ENCODE data around the gene APOBEC3G. TPM values are rescaled to one million over a fixed set of nuclear protein-coding genes. Genes with fewer than 3 reads are reported as not detected.
"Not testable (repeated sequence)": the region's sequence is repeated elsewhere in the genome, so short reads cannot be mapped to it uniquely, and the experiment has no call there.

Gene APOBEC3G
- polyA plus RNA-seq, 1 donor (not counting 4 experiments of a cell fraction or from before 2014, with no cell fraction given): 7.8 TPM

GRCh38 chr22:39051844-39052495 is 25.1 kb upstream of the APOBEC3G start:
- H3K27me3 ChIP-seq (ENCODE audit: control insufficient read depth, extremely low read depth, insufficient read depth, low read length); H2AFZ ChIP-seq (ENCODE audit: control insufficient read depth, low read length); H4K20me1 ChIP-seq (ENCODE audit: control insufficient read depth, extremely low read depth, insufficient read depth, low read length); H3K4me3 ChIP-seq (ENCODE audit: control insufficient read depth in 2 of 3, extremely low read depth in 1 of 3, insufficient read depth in 2 of 3, low read depth in 1 of 3, low read length in 3 of 3); H3K4me1 ChIP-seq (ENCODE audit: control insufficient read depth, extremely low read depth, insufficient read depth, low read length); H3K9ac ChIP-seq (ENCODE audit: control insufficient read depth, extremely low read depth, insufficient read depth, low read length); H3K36me3 ChIP-seq (ENCODE audit: control insufficient read depth in 2 of 2, extremely low read depth in 1 of 2, insufficient read depth in 2 of 2, low read length in 2 of 2); H3K4me2 ChIP-seq (ENCODE audit: control insufficient read depth, extremely low read depth, insufficient read depth, low read depth, low read length); H3K27ac ChIP-seq (ENCODE audit: control insufficient read depth, insufficient read depth, low read length); dilution Hi-C loops (cut with MboI; ENCODE audit: extremely low pct_ligation_motif_present, low sequenced_read_pairs); DNase-seq (ENCODE audit: low read depth, low spot score); H3K9me3 ChIP-seq (ENCODE audit: control insufficient read depth, low read depth, low read length); FAIRE-seq; H3K79me2 ChIP-seq (ENCODE audit: control insufficient read depth, insufficient read depth, low read length); H3K9me1 ChIP-seq (ENCODE audit: control insufficient read depth, extremely low read depth, insufficient read depth, low read length): not testable (repeated sequence)

- no peak overlapping the region for H2AFZ ChIP-seq (ENCODE audit: control insufficient read depth, low read length)
- H3K36me3 ChIP-seq (ENCODE audit: control insufficient read depth in 2 of 2, extremely low read depth in 1 of 2, insufficient read depth in 2 of 2, low read length in 2 of 2): no peaks in the 10 kb centered on the region
- no peaks in the 10 kb centered on the region for H4K20me1 ChIP-seq (ENCODE audit: control insufficient read depth, extremely low read depth, insufficient read depth, low read length)
- TF ChIP-seq CTCF (optimal IDR thresholded peaks at IDR 0.05 in 1 of 3, IDR thresholded peaks at IDR 0.05 in 1 of 3, conservative IDR thresholded peaks at IDR 0.05 in 1 of 3; ENCODE audit: extremely low read depth in 1 of 3, insufficient read depth in 2 of 3, low read length in 3 of 3) (no peak), EZH2 (IDR thresholded peaks at IDR 0.05; ENCODE audit: low read length) (no peak)
- no peak for FAIRE-seq
- H3K27me3 ChIP-seq (ENCODE audit: control insufficient read depth, extremely low read depth, insufficient read depth, low read length): no peaks in the 10 kb centered on the region
- H3K79me2 ChIP-seq (ENCODE audit: control insufficient read depth, insufficient read depth, low read length): no peaks in the 10 kb centered on the region
- dilution Hi-C loops (cut with MboI; ENCODE audit: extremely low pct_ligation_motif_present, low sequenced_read_pairs): no loop called here
- DNase-seq (ENCODE audit: low read depth, low spot score): no peak
- H3K4me2 ChIP-seq (ENCODE audit: control insufficient read depth, extremely low read depth, insufficient read depth, low read depth, low read length): no peak overlapping the region
- no peaks in the 10 kb centered on the region for H3K4me1 ChIP-seq (ENCODE audit: control insufficient read depth, extremely low read depth, insufficient read depth, low read length)
- H3K4me3 ChIP-seq (ENCODE audit: control insufficient read depth in 2 of 3, extremely low read depth in 1 of 3, insufficient read depth in 2 of 3, low read depth in 1 of 3, low read length in 3 of 3): no peak overlapping the region
- no peaks in the 10 kb centered on the region for H3K9me1 ChIP-seq (ENCODE audit: control insufficient read depth, extremely low read depth, insufficient read depth, low read length)
- no peak overlapping the region for H3K9ac ChIP-seq (ENCODE audit: control insufficient read depth, extremely low read depth, insufficient read depth, low read length)
- H3K9me3 ChIP-seq (ENCODE audit: control insufficient read depth, low read depth, low read length): no peaks in the 10 kb centered on the region
- H3K27ac ChIP-seq (ENCODE audit: control insufficient read depth, insufficient read depth, low read length): no peak overlapping the region
Measured at GRCh38 chr22:39055658-39056057, 21.4 kb upstream of the APOBEC3G start.

GRCh38 chr22:39061290-39061689 is 15.8 kb upstream of the APOBEC3G start:
- H3K9me1 ChIP-seq (ENCODE audit: control insufficient read depth, extremely low read depth, insufficient read depth, low read length); FAIRE-seq; H4K20me1 ChIP-seq (ENCODE audit: control insufficient read depth, extremely low read depth, insufficient read depth, low read length); DNase-seq (ENCODE audit: low read depth, low spot score); H3K9me3 ChIP-seq (ENCODE audit: control insufficient read depth, low read depth, low read length); H3K4me2 ChIP-seq (ENCODE audit: control insufficient read depth, extremely low read depth, insufficient read depth, low read depth, low read length); H3K79me2 ChIP-seq (ENCODE audit: control insufficient read depth, insufficient read depth, low read length); H3K27ac ChIP-seq (ENCODE audit: control insufficient read depth, insufficient read depth, low read length); H3K27me3 ChIP-seq (ENCODE audit: control insufficient read depth, extremely low read depth, insufficient read depth, low read length); dilution Hi-C loops (cut with MboI; ENCODE audit: extremely low pct_ligation_motif_present, low sequenced_read_pairs); H2AFZ ChIP-seq (ENCODE audit: control insufficient read depth, low read length); H3K9ac ChIP-seq (ENCODE audit: control insufficient read depth, extremely low read depth, insufficient read depth, low read length); H3K4me3 ChIP-seq (ENCODE audit: control insufficient read depth in 2 of 3, extremely low read depth in 1 of 3, insufficient read depth in 2 of 3, low read depth in 1 of 3, low read length in 3 of 3); H3K4me1 ChIP-seq (ENCODE audit: control insufficient read depth, extremely low read depth, insufficient read depth, low read length); H3K36me3 ChIP-seq (ENCODE audit: control insufficient read depth in 2 of 2, extremely low read depth in 1 of 2, insufficient read depth in 2 of 2, low read length in 2 of 2): not testable (repeated sequence)

- H3K9ac ChIP-seq (ENCODE audit: control insufficient read depth, extremely low read depth, insufficient read depth, low read length); FAIRE-seq; H3K27ac ChIP-seq (ENCODE audit: control insufficient read depth, insufficient read depth, low read length); H3K79me2 ChIP-seq (ENCODE audit: control insufficient read depth, insufficient read depth, low read length); H3K36me3 ChIP-seq (ENCODE audit: control insufficient read depth in 2 of 2, extremely low read depth in 1 of 2, insufficient read depth in 2 of 2, low read length in 2 of 2); H4K20me1 ChIP-seq (ENCODE audit: control insufficient read depth, extremely low read depth, insufficient read depth, low read length); H2AFZ ChIP-seq (ENCODE audit: control insufficient read depth, low read length); H3K9me1 ChIP-seq (ENCODE audit: control insufficient read depth, extremely low read depth, insufficient read depth, low read length); dilution Hi-C loops (cut with MboI; ENCODE audit: extremely low pct_ligation_motif_present, low sequenced_read_pairs); H3K9me3 ChIP-seq (ENCODE audit: control insufficient read depth, low read depth, low read length); H3K4me3 ChIP-seq (ENCODE audit: control insufficient read depth in 2 of 3, extremely low read depth in 1 of 3, insufficient read depth in 2 of 3, low read depth in 1 of 3, low read length in 3 of 3); H3K27me3 ChIP-seq (ENCODE audit: control insufficient read depth, extremely low read depth, insufficient read depth, low read length); H3K4me2 ChIP-seq (ENCODE audit: control insufficient read depth, extremely low read depth, insufficient read depth, low read depth, low read length); DNase-seq (ENCODE audit: low read depth, low spot score): not testable (repeated sequence)
- H3K4me1 ChIP-seq (ENCODE audit: control insufficient read depth, extremely low read depth, insufficient read depth, low read length): peaks cover 13% of the 10 kb centered on the region
Measured at GRCh38 chr22:39061951-39062350, 15.1 kb upstream of the APOBEC3G start.

Data from keratinocyte (primary cell).